Hematopoietic multipotent progenitor cell treated with erythropoietin and hydrocortisone succinate and interleukin-3 and kit ligand, for 15 days (in vitro differentiated cells): Measurements from ENCODE around the gene THSD4.
"Not testable (repeated sequence)": the region's sequence is repeated elsewhere in the genome, so short reads cannot be mapped to it uniquely, and the experiment has no call there.

ENCODE experiments used
- DNase-seq: peaks from one replicate; pipeline ENCODE4 v3.0.0-alpha.2; 2015; ENCODE audit warnings: low spot score

THSD4 gene

GRCh38 chr15:71658827-71659729 is 543.8 kb downstream of the THSD4 start:
- no peak for DNase-seq

DNA sequence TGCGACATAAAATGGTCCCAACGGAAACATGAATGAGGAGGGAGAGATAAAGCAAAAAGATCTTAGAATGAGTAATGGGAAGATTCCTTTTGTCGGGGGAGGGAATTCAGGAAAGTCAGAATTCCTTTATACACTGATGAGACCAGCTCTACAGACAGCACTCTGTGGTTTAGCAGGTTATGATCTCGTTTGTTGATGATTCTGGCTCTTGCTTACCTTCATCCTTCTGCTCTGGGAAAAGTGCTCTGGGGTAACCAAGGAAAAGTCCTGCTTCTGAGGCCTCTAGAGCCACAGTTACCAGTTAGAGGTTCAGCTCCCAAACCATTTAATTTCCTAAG is 544.4 kb downstream of the THSD4 start:
- DNase-seq: no peak

DNA sequence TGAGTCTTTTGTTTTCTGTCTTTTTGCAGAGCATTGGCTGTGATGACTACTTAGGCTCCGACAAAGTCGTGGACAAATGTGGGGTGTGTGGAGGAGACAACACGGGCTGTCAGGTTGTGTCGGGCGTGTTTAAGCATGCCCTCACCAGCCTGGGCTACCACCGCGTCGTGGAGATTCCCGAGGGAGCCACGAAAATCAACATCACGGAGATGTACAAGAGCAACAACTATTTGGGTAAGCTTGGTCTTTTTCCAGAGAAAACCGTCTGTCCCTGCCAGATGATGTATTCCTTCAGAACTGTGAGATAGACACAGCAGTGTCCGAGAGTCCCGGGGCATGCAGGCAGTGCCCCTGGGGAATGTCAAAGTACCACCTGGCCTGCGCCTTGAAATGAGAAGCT is 545.2 kb downstream of the THSD4 start:
- DNase-seq: no peak

GRCh38 chr15:71662306-71662705 is 547.0 kb downstream of the THSD4 start:
- no peak for DNase-seq

DNA sequence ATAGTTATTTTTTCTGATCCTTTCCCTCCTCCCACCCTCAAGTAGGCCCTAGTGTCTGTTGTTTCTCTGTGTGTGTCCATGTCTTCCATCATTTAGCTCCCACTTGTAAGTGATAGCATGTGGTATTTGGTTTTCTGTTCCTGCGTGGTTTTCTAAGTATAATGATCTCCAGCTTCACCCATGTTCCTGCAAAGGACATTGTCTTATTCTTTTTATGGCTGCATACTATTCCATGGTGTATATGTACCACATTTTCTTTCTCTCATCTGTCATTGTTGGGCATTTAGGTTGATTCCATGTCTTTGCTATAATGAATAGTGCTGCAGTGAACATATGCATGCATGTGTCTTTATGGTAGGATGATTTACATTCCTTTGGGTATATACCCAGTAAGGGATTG is 549.4 kb downstream of the THSD4 start:
- no peak for DNase-seq

- no peak for DNase-seq
These were observed 551.7 kb downstream of the THSD4 start for GRCh38 chr15:71666763-71667620.

DNA sequence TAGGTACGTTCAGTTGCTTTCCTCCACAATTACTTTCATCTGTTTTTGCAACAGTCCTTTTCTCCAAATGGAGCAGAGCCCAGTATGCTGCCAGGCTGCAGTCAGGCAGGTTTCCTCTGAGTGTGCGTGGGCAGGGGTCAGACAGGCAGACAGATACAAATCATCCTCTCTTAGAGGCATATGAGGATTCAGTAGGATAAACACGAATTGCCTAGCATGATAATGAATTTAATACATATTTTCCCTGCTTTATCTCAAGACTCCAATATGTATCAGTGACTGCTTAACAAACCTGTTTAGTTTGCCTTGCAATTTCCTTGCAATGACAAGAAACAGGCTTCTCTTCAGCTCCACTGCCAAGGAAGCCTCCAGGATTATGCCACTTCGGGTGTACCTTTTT is 554.4 kb downstream of the THSD4 start:
- no peak for DNase-seq

DNA sequence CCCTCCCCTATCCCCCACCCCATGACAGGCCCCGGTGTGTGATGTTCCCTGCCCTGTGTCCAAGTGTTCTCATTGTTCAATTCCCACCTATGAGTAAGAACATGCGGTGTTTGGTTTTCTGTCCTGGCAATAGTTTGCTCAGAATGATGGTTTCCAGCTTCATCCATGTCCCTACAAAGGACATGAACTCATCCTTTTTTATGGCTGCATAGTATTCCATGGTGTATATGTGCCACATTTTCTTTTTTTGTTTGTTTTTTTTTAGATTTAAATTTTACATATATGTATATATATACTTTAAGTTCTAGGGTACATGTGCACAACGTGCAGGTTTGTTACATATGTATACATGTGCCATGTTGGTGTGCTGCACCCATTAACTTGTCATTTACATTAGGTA is 555.0 kb downstream of the THSD4 start:
- not testable (repeated sequence) for DNase-seq

- DNase-seq: no peak
These were observed 559.1 kb downstream of the THSD4 start for GRCh38 chr15:71674354-71674753.

- DNase-seq: no peak
These were observed 562.1 kb downstream of the THSD4 start for GRCh38 chr15:71677352-71677751.

DNA sequence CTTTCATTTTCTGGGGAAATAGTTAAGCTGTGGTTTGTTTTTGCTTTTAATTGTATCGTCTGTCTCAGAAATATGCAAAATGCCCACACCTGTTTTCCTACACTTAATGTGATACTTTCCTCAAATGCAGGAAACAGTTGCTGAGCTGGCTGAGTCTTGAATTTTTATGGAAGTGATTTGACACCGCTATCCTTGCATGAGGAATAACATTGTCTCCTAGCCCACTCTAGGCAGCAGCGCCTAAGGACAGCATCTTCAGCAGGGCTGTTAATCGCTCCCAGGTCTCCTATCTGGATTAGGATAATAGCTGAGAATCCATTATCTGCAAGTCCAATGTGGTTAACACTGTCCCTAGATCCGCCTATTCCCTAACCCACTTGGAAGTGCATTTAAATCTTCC is 562.5 kb downstream of the THSD4 start:
- no peak for DNase-seq

DNA sequence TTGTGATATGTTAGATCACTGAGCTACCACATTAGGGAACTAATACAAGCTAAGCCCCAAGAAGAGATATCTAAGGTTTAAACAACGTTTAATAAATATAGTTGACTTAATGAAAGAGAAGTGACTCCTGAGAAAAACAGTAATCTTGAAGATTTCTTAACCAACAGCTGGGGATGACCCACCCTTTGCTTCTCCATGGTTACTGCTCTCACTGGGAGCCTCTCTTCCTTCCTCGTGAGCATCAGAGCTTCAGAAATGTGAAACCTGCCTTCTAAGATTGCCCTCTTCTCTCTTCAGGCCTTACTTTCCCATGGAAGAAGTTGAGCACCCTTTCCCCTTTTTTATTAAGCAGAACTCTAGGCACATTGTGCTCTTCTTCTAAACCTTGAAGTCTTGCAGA is 562.9 kb downstream of the THSD4 start:
- DNase-seq: no peak

DNA sequence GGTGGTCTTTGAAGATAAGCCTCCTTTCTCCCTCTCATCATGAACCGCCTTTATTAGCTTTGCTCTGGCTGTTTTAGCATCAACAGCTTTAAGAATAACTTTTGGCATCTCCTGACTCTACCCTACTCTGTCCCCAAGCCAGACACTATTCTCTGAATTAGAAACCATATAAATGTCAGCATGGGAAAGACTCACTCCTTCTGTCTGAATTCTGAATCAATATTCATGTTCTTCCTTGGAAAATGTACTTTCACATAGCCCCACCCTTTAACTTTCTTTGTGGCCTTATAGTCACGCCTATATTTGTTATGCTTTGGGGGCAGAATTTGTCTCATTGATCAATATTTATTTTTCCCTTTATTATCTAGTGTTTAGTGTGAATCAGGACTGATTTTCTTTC is 563.3 kb downstream of the THSD4 start:
- no peak for DNase-seq

DNA sequence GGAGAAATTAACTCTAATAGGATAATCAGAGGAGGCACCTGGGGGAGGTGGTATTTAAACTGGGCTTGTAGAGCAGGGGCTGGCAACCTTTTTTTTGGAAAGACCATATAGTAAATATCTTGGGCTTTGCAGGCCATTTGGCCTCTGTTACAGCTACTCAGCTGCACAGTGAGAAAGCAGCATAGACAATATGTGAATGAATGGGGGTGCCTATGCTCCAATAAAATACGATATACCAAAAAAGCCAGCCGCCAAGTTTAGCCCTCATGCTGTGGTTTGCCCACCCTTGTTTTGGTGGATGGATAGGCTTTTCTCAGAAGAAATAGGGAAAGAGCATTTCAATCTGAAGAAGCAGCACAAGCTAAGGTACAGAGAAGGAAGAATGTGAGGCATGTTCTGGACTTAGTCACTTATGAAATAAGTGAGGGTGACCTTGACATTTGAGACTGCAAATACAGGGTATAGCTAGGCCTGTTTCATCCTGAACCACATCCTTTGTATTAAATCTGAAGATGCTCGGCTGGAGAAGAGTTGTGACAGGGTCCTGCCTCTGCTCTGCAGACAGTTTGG is 564.0 kb downstream of the THSD4 start:
- no peak for DNase-seq

- DNase-seq: no peak
These were observed 564.6 kb downstream of the THSD4 start for GRCh38 chr15:71679793-71680353.

DNA sequence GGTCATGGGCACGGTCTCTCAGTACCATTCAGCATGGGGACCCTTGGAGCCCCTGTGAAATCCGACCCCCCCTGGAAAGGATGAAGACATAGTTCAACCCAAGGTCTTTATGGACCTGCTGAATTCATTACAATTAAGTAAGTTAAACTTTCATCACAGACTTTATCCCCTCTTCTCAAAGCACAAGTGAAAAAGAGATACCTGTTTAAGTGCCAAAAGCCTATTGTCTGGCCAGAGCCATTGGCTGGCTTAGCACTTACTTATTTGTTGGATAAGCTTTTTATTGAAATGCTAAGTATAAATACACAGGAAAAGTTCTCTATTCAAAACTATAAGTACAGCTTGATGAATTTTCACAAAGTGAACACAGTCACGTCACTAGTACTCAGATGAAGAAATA is 566.7 kb downstream of the THSD4 start:
- no peak for DNase-seq

DNA sequence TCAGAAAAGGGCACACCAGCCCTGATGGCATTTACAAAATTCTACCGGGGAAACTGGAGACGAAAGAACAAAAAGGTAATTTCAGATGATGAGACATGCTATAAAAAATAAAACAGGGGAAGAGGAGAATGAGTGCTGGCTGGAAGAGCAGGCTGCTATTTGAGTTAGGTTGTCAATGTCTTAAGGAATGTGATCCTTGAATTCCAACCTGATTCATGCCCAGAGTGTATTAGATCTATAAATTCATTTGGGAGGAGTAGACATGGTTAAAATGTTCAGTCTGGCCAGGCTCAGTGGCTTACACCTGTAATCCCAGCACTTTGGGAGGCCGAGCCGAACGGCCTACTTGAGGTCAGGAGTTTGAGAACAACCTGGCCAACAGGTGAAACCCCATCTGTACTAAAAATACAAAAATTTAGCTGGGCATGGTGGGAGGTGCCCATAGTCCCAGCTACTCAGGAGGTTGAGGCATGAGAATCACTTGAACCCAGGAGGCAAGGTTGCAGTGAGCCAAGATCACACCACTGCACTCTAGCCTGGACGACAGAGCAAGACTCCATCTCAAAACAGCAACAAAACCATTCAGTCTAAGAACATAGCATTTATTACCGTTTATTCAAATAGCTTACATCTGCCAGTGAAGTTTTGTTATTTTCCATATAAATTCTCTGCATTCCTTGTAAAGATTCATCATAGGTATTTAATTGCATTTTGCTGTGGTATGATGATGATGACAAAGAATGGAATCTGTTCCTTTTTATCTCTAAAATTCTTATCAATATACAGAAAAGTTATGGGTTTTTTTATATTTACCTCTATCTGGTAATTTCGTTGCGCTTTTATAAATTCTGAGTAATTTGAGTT is 568.4 kb downstream of the THSD4 start:
- DNase-seq: no peak

GRCh38 chr15:71685420-71685993 is 570.2 kb downstream of the THSD4 start:
- DNase-seq: no peak

GRCh38 chr15:71686221-71687050 is 571.2 kb downstream of the THSD4 start:
- DNase-seq: no peak

GRCh38 chr15:71687902-71688508 is 572.7 kb downstream of the THSD4 start:
- no peak for DNase-seq
